C1 segment of cervical spinal cord (tissue), 14 donors: ENCODE data around the gene QKI.

Experiments
- DNase-seq, 14 donors: peaks; one replicate each; lab custom pipeline; 2025; lab: John Stamatoyannopoulos, UW

QKI gene

GRCh38 chr6:163486821-163487220 is 72.3 kb downstream of the QKI start:
- no peak for DNase-seq

GRCh38 chr6:163487606-163488005 is 73.1 kb downstream of the QKI start:
- no peak for DNase-seq

GRCh38 chr6:163489584-163489983 is 75.1 kb downstream of the QKI start:
- no peak for DNase-seq

- DNase-seq = peak in 3 of 14 donors; percentile 15 to 18 (median 17)
Observed at GRCh38 chr6:163490826-163491577, 76.5 kb downstream of the QKI start.

GRCh38 chr6:163491737-163492300 is 77.3 kb downstream of the QKI start:
- no peak for DNase-seq

GRCh38 chr6:163494279-163494727 is 79.8 kb downstream of the QKI start:
- DNase-seq = no peak

- DNase-seq = no peak
Observed at GRCh38 chr6:163496205-163496604, 81.7 kb downstream of the QKI start.

GRCh38 chr6:163500105-163500504 is 85.6 kb downstream of the QKI start:
- DNase-seq = no peak

- no peak for DNase-seq
Observed at GRCh38 chr6:163501026-163501425, 86.5 kb downstream of the QKI start.

- DNase-seq = no peak
Observed at GRCh38 chr6:163501439-163501838, 86.9 kb downstream of the QKI start.

- no peak for DNase-seq
Observed at GRCh38 chr6:163504984-163505640, 90.6 kb downstream of the QKI start.

- DNase-seq = no peak
Observed at GRCh38 chr6:163507965-163508364, 93.4 kb downstream of the QKI start.

GRCh38 chr6:163513003-163513402 is 98.5 kb downstream of the QKI start:
- DNase-seq = no peak

- no peak for DNase-seq
Observed at GRCh38 chr6:163513570-163514166, 99.2 kb downstream of the QKI start.

- no peak for DNase-seq
Observed at GRCh38 chr6:163516908-163517307, 102.4 kb downstream of the QKI start.

- DNase-seq = no peak
Observed at GRCh38 chr6:163520956-163521355, 106.4 kb downstream of the QKI start.

GRCh38 chr6:163522033-163522432 is 107.5 kb downstream of the QKI start:
- DNase-seq = no peak

GRCh38 chr6:163525926-163526325 is 111.4 kb downstream of the QKI start:
- no peak for DNase-seq

GRCh38 chr6:163526346-163526745 is 111.8 kb downstream of the QKI start:
- no peak for DNase-seq

- DNase-seq = no peak
Observed at GRCh38 chr6:163527291-163527690, 112.8 kb downstream of the QKI start.

GRCh38 chr6:163529605-163530004 is 115.1 kb downstream of the QKI start:
- DNase-seq = no peak

GRCh38 chr6:163530406-163530805 is 115.9 kb downstream of the QKI start:
- DNase-seq = no peak
